Gastroesophageal sphincter (tissue), 3 donors: ENCODE measurements around the gene CEP162.

Experiments
- CTCF ChIP-seq, 4 experiments: fragments of 200-600 bp in 2 of 4; fragments of 450-650 bp in 2 of 4; sonication (generic) in 1 of 4; IDR thresholded peaks; one replicate each; pipeline ENCODE4 v1.5.1; 2017 to 2019; ENCODE audit warnings: antibody characterized with exemption in 4 of 4, mild to moderate bottlenecking in 2 of 4, moderate library complexity in 2 of 4
- POLR2A ChIP-seq, 2 donors: fragments of 450-650 bp; IDR thresholded peaks; one replicate each; pipeline ENCODE4 v1.6.1; 2017; ENCODE audit warnings: antibody characterized with exemption in 2 of 2, mild to moderate bottlenecking in 2 of 2, moderate library complexity in 1 of 2

GRCh38 chr6:84137989-84138575 is 89.4 kb downstream of the CEP162 start:
- TF ChIP-seq CTCF (IDR thresholded peaks at IDR 0.05) (no peak), POLR2A (IDR thresholded peaks at IDR 0.05) (no peak)
